PC-9 (cell line): Measurements from ENCODE around the gene COMMD9. TPM values are rescaled to one million over a fixed set of nuclear protein-coding genes. Genes with fewer than 3 reads are reported as not detected.

Experiments
- BruUV-seq: library from RNA; stranded (reverse); fragments of 400-500 nt; replicated peaks from 2 replicates; lab custom pipeline; 2021; lab: Mats Ljungman, UMichigan
- CTCF ChIA-PET: fragments of 300-600 bp; sonication (Branson Sonifier 250); formaldehyde crosslinking; loops from one replicate; lab custom pipeline; 2022; ENCODE audit warnings: antibody characterized with exemption; lab: Charles Lee
- POLR2A ChIA-PET: fragments of 300-600 bp; sonication (Branson Sonifier 250); formaldehyde crosslinking; loops from one replicate; lab custom pipeline; 2022; ENCODE audit warnings: antibody characterized with exemption; ENCODE audit not compliant: unreplicated experiment; lab: Charles Lee
- DNase-seq, 2 experiments: peaks; one replicate each; pipeline versions ENCODE4 v3.0.0 to v3.0.0-alpha.2; 2015 to 2022; ENCODE audit warnings: mixed read lengths in 1 of 2
- H2AFZ ChIP-seq: fragments of 200-600 bp; sonication (generic); 2 replicates; pipeline ENCODE4 v1.8.1; 2017; ENCODE audit warnings: antibody characterized with exemption
- H3F3A ChIP-seq: fragments of 200-600 bp; sonication (generic); 2 replicates; pipeline ENCODE4 v1.8.1; 2017; ENCODE audit warnings: antibody characterized with exemption, mild to moderate bottlenecking, low read depth; ENCODE audit not compliant: insufficient read depth
- H3K27ac ChIP-seq: fragments of 200-600 bp; sonication (generic); 2 replicates; pipeline ENCODE4 v1.6.1; 2016; ENCODE audit warnings: mixed run types
- H3K27me3 ChIP-seq: fragments of 200-600 bp; sonication (generic); 2 replicates; pipeline ENCODE4 v1.6.1; 2016; ENCODE audit warnings: low read depth, mixed run types; ENCODE audit not compliant: insufficient read depth
- H3K36me3 ChIP-seq: fragments of 200-600 bp; sonication (generic); 2 replicates; pipeline ENCODE4 v1.6.1; 2016; ENCODE audit warnings: low read depth, mixed run types
- H3K4me1 ChIP-seq: fragments of 200-600 bp; sonication (generic); replicated peaks from 2 replicates; pipeline ENCODE4 v1.6.1; 2016; ENCODE audit warnings: mixed run types; ENCODE audit not compliant: insufficient read depth
- H3K4me2 ChIP-seq: fragments of 200-600 bp; sonication (generic); 2 replicates; pipeline ENCODE4 v1.6.1; 2017; ENCODE audit warnings: mixed run types
- H3K4me3 ChIP-seq: fragments of 200-600 bp; sonication (generic); 2 replicates; pipeline ENCODE4 v1.6.1; 2016; ENCODE audit warnings: mixed run types
- H3K79me2 ChIP-seq: fragments of 200-600 bp; sonication (generic); 2 replicates; pipeline ENCODE4 v1.6.1; 2017; ENCODE audit warnings: low read depth, mixed run types
- H3K9me2 ChIP-seq: fragments of 200-600 bp; sonication (generic); 2 replicates; pipeline ENCODE4 v1.8.1; 2017; ENCODE audit warnings: mild to moderate bottlenecking; ENCODE audit not compliant: insufficient read depth
- H3K9me3 ChIP-seq: fragments of 200-600 bp; sonication (generic); 2 replicates; pipeline ENCODE4 v1.8.1; 2016; ENCODE audit warnings: low read depth; ENCODE audit not compliant: insufficient read depth
- H4K20me1 ChIP-seq: fragments of 200-600 bp; sonication (generic); 2 replicates; pipeline ENCODE4 v1.8.1; 2017; ENCODE audit not compliant: insufficient read depth
- CTCF ChIP-seq: fragments of 200-600 bp; sonication (generic); conservative IDR thresholded peaks from 2 replicates; pipeline ENCODE4 v1.6.1; 2017; ENCODE audit warnings: mixed run types, antibody characterized with exemption, mild to moderate bottlenecking, moderate library complexity
- EZH2 ChIP-seq: fragments of 200-600 bp; sonication (generic); IDR thresholded peaks from 2 replicates; pipeline ENCODE4 v1.8.0; 2017; ENCODE audit warnings: antibody characterized with exemption, low read depth
- intact Hi-C: fragments of 100-400 bp; cut with micrococcal nuclease; formaldehyde crosslinking; loops from one replicate; pipeline ENCODE4 v1.10.0; 2022; ENCODE audit not compliant: unreplicated experiment
- total RNA-seq: library from RNA; stranded (reverse); gene quantifications from 2 replicates; pipeline ENCODE4 v1.2.3, GENCODE V29; 2021

Gene COMMD9
- total RNA-seq, 1 experiment from 2014 or later: 77.5 TPM

- H3K27me3 ChIP-seq: no peaks in the 10 kb centered on the region
- no TSS peak for BruUV-seq
- TF ChIP-seq EZH2: no peak
- TF ChIP-seq CTCF: no peak
- no peaks in the 10 kb centered on the region for H3K36me3 ChIP-seq
- CTCF ChIA-PET: interaction anchor here (0.5 kb wide), 1 partner anchor 225 kb away, joined by 6 read pairs; no protein-coding TSS in a partner anchor
- no peaks in the 10 kb centered on the region for H3K4me1 ChIP-seq
- H3K9me2 ChIP-seq: no peaks in the 10 kb centered on the region
- H4K20me1 ChIP-seq: 0 out of 2 replicates have a peak, but pooled peaks cover 3% of the 10 kb centered on the region
- DNase-seq: no peak
- no peak overlapping the region for H3K4me2 ChIP-seq
- POLR2A ChIA-PET: interaction anchor here (0.6 kb wide), 1 partner anchor 1354 kb away, joined by 7 read pairs; no protein-coding TSS in a partner anchor
- H3K9me3 ChIP-seq: no peaks in the 10 kb centered on the region
- H3K27ac ChIP-seq: no peak overlapping the region
- no peak overlapping the region for H2AFZ ChIP-seq
- no peaks in the 10 kb centered on the region for H3F3A ChIP-seq
- intact Hi-C loops: no loop called here
- no peak overlapping the region for H3K4me3 ChIP-seq
- H3K79me2 ChIP-seq: peaks cover 12% of the 10 kb centered on the region; the same call in 1 of the 2 replicates
These were observed 8.7 kb downstream of the COMMD9 start for GRCh38 chr11:36280531-36280930.

GRCh38 chr11:36278531-36279282, 10.5 kb downstream of the COMMD9 start:
- CTCF ChIA-PET: interaction anchor here (1.0 kb wide), 1 partner anchor 457 kb away, joined by 5 read pairs; no protein-coding TSS in a partner anchor
- Histone ChIP-seq H3K27ac (no peak overlapping the region), H3K4me3 (no peak overlapping the region), H3K79me2 (0 out of 2 replicates have a peak, but pooled peaks cover 5% of the 10 kb centered on the region), H3K4me1 (no peaks in the 10 kb centered on the region), H3K9me3 (no peaks in the 10 kb centered on the region), H3K36me3 (no peaks in the 10 kb centered on the region), H3K9me2 (no peaks in the 10 kb centered on the region), H2AFZ (no peak overlapping the region), H4K20me1 (0 out of 2 replicates have a peak, but pooled peaks cover 3% of the 10 kb centered on the region), H3K27me3 (no peaks in the 10 kb centered on the region), H3F3A (no peaks in the 10 kb centered on the region), H3K4me2 (no peak overlapping the region)
- no TSS peak for BruUV-seq
- intact Hi-C loops: no loop called here
- TF ChIP-seq CTCF (0 out of 2 replicates have a peak, but pooled peaks have one; percentile 20), EZH2 (no peak)
- POLR2A ChIA-PET: no interaction called here
- no peak for DNase-seq

- Histone ChIP-seq H3F3A (no peaks in the 10 kb centered on the region), H4K20me1 (0 out of 2 replicates have a peak, but pooled peaks cover 3% of the 10 kb centered on the region), H3K36me3 (no peaks in the 10 kb centered on the region), H3K9me3 (no peaks in the 10 kb centered on the region), H3K27ac (no peak overlapping the region), H3K27me3 (no peaks in the 10 kb centered on the region), H2AFZ (no peak overlapping the region), H3K4me2 (no peak overlapping the region), H3K4me1 (no peaks in the 10 kb centered on the region), H3K9me2 (no peaks in the 10 kb centered on the region), H3K79me2 (no peaks in the 10 kb centered on the region), H3K4me3 (no peak overlapping the region)
- intact Hi-C loops: no loop called here
- no peak for DNase-seq
- CTCF ChIA-PET: no interaction called here
- POLR2A ChIA-PET: no interaction called here
- BruUV-seq: no TSS peak
- TF ChIP-seq CTCF (no peak), EZH2 (no peak)
These were observed 14.8 kb downstream of the COMMD9 start for GRCh38 chr11:36274414-36274813.
